A549 (cell line): ENCODE measurements around the gene RAB5A.

Experiments used
- CEBPB ChIP-seq, 2 experiments: fragments of >200 bp in 1 of 2; sonication (Bioruptor Twin) in 1 of 2; formaldehyde crosslinking in 1 of 2; IDR thresholded peaks; 2 replicates each; pipeline ENCODE4 v1.6.1; 2012 to 2016
- JUN ChIP-seq, 2 experiments: fragments of >200 bp; sonication (Bioruptor Twin); formaldehyde crosslinking; IDR thresholded peaks; 2 replicates in 1 of 2; 3 replicates in 1 of 2; pipeline ENCODE4 v1.6.1; 2016 to 2017
- NPAS2 ChIP-seq: fragments of 250-450 bp; sonication (Bioruptor Pico); IDR thresholded peaks from 2 replicates; pipeline ENCODE4 v1.8.0; 2022; ENCODE audit warnings: mild to moderate bottlenecking, moderate library complexity, borderline replicate concordance
- POLR2A ChIP-seq: IDR thresholded peaks from 2 replicates; pipeline ENCODE4 v1.6.1; 2012; ENCODE audit warnings: mild to moderate bottlenecking, low read length
- POLR2AphosphoS2 ChIP-seq: conservative IDR thresholded peaks from 2 replicates; pipeline ENCODE4 v1.6.1; 2012; ENCODE audit warnings: low read length, improper control_type of control experiment, inconsistent platforms
- TF ChIP-seq, protein P1 (sequence below): fragments of >200 bp; sonication (Bioruptor Twin); formaldehyde crosslinking; IDR thresholded peaks from 3 replicates; pipeline ENCODE4 v1.5.1; 2016
- TF ChIP-seq, protein P2 (sequence below): IDR thresholded peaks from 2 replicates; pipeline ENCODE4 v1.6.1; 2012
- TF ChIP-seq, protein P3 (sequence below): fragments of 200-600 bp; sonication (generic); IDR thresholded peaks from 2 replicates; pipeline ENCODE4 v1.6.1; 2016; ENCODE audit warnings: antibody characterized with exemption, mild to moderate bottlenecking, moderate library complexity

DNA sequence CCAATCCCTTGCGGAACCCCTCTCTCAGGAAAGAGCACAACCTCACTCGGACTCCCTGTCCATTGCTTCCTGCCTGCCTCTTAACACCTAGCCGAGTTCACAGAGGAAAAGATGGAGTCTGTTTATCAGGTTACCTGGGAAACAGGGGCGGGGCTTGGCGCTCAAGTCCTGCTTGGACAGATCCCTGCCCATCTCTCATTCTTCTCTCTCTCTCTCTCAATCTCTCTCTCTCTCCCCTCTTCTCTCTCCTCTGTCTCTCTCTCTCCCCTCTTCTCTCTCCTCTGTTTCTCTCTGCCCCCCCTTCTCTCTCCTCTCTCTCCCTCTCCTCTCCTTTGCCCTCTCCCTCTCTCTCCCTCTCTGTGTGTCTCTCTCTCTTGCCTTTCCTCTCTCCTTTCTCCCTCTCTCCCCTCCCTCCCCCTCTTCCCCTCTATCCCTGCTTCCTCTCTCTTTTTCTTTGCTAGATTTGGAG is 12.8 kb upstream of the RAB5A start, which contains the start of gene EFHB:
- TF ChIP-seq, protein P1, sequence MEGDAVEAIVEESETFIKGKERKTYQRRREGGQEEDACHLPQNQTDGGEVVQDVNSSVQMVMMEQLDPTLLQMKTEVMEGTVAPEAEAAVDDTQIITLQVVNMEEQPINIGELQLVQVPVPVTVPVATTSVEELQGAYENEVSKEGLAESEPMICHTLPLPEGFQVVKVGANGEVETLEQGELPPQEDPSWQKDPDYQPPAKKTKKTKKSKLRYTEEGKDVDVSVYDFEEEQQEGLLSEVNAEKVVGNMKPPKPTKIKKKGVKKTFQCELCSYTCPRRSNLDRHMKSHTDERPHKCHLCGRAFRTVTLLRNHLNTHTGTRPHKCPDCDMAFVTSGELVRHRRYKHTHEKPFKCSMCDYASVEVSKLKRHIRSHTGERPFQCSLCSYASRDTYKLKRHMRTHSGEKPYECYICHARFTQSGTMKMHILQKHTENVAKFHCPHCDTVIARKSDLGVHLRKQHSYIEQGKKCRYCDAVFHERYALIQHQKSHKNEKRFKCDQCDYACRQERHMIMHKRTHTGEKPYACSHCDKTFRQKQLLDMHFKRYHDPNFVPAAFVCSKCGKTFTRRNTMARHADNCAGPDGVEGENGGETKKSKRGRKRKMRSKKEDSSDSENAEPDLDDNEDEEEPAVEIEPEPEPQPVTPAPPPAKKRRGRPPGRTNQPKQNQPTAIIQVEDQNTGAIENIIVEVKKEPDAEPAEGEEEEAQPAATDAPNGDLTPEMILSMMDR, result no peak
- no peak for TF ChIP-seq POLR2A
- TF ChIP-seq, protein P2, sequence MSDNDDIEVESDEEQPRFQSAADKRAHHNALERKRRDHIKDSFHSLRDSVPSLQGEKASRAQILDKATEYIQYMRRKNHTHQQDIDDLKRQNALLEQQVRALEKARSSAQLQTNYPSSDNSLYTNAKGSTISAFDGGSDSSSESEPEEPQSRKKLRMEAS, result no peak
- no peak for TF ChIP-seq NPAS2 (CRISPR knock-in tag)
- TF ChIP-seq POLR2AphosphoS2, result no peak
- TF ChIP-seq JUN (IDR thresholded peaks at IDR 0.05), result no peak
- TF ChIP-seq, protein P3, sequence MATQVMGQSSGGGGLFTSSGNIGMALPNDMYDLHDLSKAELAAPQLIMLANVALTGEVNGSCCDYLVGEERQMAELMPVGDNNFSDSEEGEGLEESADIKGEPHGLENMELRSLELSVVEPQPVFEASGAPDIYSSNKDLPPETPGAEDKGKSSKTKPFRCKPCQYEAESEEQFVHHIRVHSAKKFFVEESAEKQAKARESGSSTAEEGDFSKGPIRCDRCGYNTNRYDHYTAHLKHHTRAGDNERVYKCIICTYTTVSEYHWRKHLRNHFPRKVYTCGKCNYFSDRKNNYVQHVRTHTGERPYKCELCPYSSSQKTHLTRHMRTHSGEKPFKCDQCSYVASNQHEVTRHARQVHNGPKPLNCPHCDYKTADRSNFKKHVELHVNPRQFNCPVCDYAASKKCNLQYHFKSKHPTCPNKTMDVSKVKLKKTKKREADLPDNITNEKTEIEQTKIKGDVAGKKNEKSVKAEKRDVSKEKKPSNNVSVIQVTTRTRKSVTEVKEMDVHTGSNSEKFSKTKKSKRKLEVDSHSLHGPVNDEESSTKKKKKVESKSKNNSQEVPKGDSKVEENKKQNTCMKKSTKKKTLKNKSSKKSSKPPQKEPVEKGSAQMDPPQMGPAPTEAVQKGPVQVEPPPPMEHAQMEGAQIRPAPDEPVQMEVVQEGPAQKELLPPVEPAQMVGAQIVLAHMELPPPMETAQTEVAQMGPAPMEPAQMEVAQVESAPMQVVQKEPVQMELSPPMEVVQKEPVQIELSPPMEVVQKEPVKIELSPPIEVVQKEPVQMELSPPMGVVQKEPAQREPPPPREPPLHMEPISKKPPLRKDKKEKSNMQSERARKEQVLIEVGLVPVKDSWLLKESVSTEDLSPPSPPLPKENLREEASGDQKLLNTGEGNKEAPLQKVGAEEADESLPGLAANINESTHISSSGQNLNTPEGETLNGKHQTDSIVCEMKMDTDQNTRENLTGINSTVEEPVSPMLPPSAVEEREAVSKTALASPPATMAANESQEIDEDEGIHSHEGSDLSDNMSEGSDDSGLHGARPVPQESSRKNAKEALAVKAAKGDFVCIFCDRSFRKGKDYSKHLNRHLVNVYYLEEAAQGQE, result no peak
- TF ChIP-seq CEBPB (IDR thresholded peaks at IDR 0.05), result no peak
